CD4-positive, alpha-beta T cell treated with Interleukin-15 for 4 hours (primary cell): ENCODE measurements around the gene HAPLN2.
"Not testable (repeated sequence)": the region's sequence is repeated elsewhere in the genome, so short reads cannot be mapped to it uniquely, and the experiment has no call there.

ENCODE experiments used
- DNase-seq: peaks from one replicate; pipeline ENCODE4 v3.0.0-alpha.2; 2020; ENCODE audit warnings: low spot score

HAPLN2 gene

GRCh38 chr1:156618853-156619581 lies at the start of gene HAPLN2:
Gene HAPLN2, plus strand, starts transcription at chr1:156619415. Its CDS starts 4,076 bp downstream, at chr1:156623491.
- DNase-seq = no peak

GRCh38 chr1:156571261-156571852 lies 47.9 kb upstream of the HAPLN2 start:
- no peak for DNase-seq

GRCh38 chr1:156571919-156572662 lies 47.1 kb upstream of the HAPLN2 start, which contains the start of gene IQGAP3:
Gene IQGAP3, minus strand, starts transcription at chr1:156572565. Its CDS starts 36 bp downstream, at chr1:156572529.
- DNase-seq = peak; percentile 69

- DNase-seq = no peak
Measured at GRCh38 chr1:156572663-156573018, 46.6 kb upstream of the HAPLN2 start.

- DNase-seq = no peak
Measured at GRCh38 chr1:156574039-156574633, 45.1 kb upstream of the HAPLN2 start.

GRCh38 chr1:156577550-156577949 lies 41.7 kb upstream of the HAPLN2 start:
- no peak for DNase-seq

GRCh38 chr1:156578055-156578454 lies 41.2 kb upstream of the HAPLN2 start:
- DNase-seq = no peak

GRCh38 chr1:156579472-156579871 lies 39.7 kb upstream of the HAPLN2 start, which contains the start of gene TTC24:
Gene TTC24, plus strand, starts transcription at chr1:156579723. Its CDS starts 1,642 bp downstream, at chr1:156581365.
- no peak for DNase-seq

- no peak for DNase-seq
Measured at GRCh38 chr1:156581661-156582387, 37.4 kb upstream of the HAPLN2 start.

- DNase-seq = no peak
Measured at GRCh38 chr1:156582388-156583017, 36.7 kb upstream of the HAPLN2 start.

GRCh38 chr1:156583821-156584622 lies 35.2 kb upstream of the HAPLN2 start:
- peak; percentile 81 for DNase-seq

- no peak for DNase-seq
Measured at GRCh38 chr1:156584813-156585212, 34.4 kb upstream of the HAPLN2 start.

- DNase-seq = no peak
Measured at GRCh38 chr1:156586323-156586722, 32.9 kb upstream of the HAPLN2 start.

- no peak for DNase-seq
Measured at GRCh38 chr1:156586892-156587477, 32.2 kb upstream of the HAPLN2 start.

- not testable (repeated sequence) for DNase-seq
Measured at GRCh38 chr1:156587927-156588326, 31.3 kb upstream of the HAPLN2 start.

- no peak for DNase-seq
Measured at GRCh38 chr1:156589546-156589945, 29.7 kb upstream of the HAPLN2 start.

- no peak for DNase-seq
Measured at GRCh38 chr1:156590326-156591180, 28.7 kb upstream of the HAPLN2 start.

- DNase-seq = no peak
Measured at GRCh38 chr1:156591181-156591431, 28.1 kb upstream of the HAPLN2 start.

- DNase-seq = peak; percentile 65
Measured at GRCh38 chr1:156591432-156592157, 27.6 kb upstream of the HAPLN2 start, which contains the start of gene NAXE. Gene NAXE, plus strand, starts transcription at chr1:156591776. Its CDS starts 29 bp downstream, at chr1:156591805.
